ENCODE results near the gene ARNT2. TPM values are rescaled to one million over a fixed set of nuclear protein-coding genes. Genes with fewer than 3 reads are reported as not detected.

ARNT2 gene
- total and polyA plus RNA-seq, 12 donors: 0.71 to 6.7 (median 4.0) TPM

DNA sequence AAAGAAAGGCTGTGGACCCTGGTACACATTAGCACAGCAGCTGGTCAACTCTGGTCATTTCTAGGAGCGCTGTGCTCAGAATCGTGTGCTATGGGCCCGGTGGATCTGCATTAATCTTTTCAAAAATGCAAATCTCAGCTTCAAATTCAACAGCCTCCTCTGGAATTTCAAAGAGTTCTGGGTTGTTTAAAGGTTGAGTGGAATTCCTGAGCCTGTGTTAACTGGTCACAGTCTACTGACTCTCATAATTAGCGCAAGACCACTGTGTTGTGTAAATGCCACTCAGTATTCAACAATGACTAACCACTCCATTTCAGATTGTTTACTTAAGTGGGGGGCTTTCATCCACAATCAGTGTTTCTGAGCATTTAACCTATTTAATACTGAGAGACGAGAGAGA lies 2.7 kb upstream of the ARNT2 start:
- no peak for ATAC-seq
- no peaks in the 10 kb centered on the region for H3K36me3 ChIP-seq
- intact Hi-C loops (cut with DNase I): loop anchor here in 1 of 10 donors (5.0 kb wide), 1 partner anchor 1664 kb away; no protein-coding TSS in a partner anchor

DNA sequence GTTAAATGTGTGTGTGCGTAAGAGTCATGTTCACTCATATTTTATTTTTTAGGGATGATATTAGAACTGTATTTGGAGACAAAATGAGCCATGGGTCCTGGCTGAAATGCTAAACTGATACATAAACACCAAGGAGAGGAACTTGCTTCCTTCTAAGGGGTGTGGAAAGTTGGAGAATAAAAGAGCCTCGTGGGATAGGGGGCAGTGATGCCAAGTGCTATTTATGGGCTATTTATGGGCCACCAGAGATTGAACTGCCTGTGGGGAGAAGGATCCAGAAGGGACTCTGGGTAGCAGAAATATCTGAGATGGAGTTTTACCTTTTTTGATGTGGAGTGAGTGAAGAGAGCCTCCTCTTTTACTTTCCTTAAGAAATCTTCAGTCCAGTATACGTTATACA lies 1.8 kb upstream of the ARNT2 start:
- ATAC-seq (peak in 1 of 8 donors; percentile 59), DNase-seq (no peak)
- H3K27ac ChIP-seq: no peak overlapping the region
- 63 to 69% methylated on average over 3 of the region's 3 CpGs for WGBS, 2 donors
- peaks cover 0 to 60% (median 25%) of the 10 kb centered on the region in 7 donors for H3K27me3 ChIP-seq
- no peak overlapping the region for H3K4me3 ChIP-seq
- no peaks in the 10 kb centered on the region for H3K9me3 ChIP-seq
- peaks cover 0 to 12% (median 7%) of the 10 kb centered on the region in 9 donors for H3K4me1 ChIP-seq
- H3K36me3 ChIP-seq: no peaks in the 10 kb centered on the region
- TF ChIP-seq, protein P1, sequence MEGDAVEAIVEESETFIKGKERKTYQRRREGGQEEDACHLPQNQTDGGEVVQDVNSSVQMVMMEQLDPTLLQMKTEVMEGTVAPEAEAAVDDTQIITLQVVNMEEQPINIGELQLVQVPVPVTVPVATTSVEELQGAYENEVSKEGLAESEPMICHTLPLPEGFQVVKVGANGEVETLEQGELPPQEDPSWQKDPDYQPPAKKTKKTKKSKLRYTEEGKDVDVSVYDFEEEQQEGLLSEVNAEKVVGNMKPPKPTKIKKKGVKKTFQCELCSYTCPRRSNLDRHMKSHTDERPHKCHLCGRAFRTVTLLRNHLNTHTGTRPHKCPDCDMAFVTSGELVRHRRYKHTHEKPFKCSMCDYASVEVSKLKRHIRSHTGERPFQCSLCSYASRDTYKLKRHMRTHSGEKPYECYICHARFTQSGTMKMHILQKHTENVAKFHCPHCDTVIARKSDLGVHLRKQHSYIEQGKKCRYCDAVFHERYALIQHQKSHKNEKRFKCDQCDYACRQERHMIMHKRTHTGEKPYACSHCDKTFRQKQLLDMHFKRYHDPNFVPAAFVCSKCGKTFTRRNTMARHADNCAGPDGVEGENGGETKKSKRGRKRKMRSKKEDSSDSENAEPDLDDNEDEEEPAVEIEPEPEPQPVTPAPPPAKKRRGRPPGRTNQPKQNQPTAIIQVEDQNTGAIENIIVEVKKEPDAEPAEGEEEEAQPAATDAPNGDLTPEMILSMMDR (IDR thresholded peaks at IDR 0.05): no peak
- intact Hi-C loops (cut with DNase I): loop anchor here in 1 of 10 donors (5.0 kb wide), 1 partner anchor 1665 kb away; no protein-coding TSS in a partner anchor

More for the DNA sequence above, 2.7 kb upstream of the ARNT2 start:
- Histone ChIP-seq H3K27ac (no peak overlapping the region), H3K27me3 (peaks cover 0 to 59% (median 19%) of the 10 kb centered on the region in 7 donors), H3K4me1 (peaks cover 0 to 12% (median 7%) of the 10 kb centered on the region in 9 donors), H3K4me3 (no peak overlapping the region), H3K9me3 (no peaks in the 10 kb centered on the region)
- no peak for DNase-seq
- WGBS, 2 donors: 88 to 91% methylated on average over 5 of the region's 5 CpGs
- TF ChIP-seq, protein P1 (IDR thresholded peaks at IDR 0.05): no peak

DNA sequence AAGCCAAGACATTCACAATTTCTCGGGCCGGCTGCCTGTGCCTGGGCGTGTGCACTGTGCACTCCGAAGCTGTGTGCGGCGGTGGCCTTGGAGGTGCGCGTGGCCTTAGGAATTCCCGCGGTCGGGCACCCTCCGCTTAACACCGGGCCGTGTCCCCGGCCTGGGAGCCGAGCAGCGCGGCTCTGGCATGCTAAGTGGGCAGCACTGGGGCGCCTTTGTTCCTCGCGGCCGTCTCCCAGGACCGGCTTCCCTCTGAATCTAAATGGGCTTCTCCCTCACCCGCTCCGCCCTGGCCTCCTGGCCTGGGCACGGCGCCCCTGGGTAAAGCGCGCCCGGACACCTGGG lies 498 bp upstream of the ARNT2 start:
- H3K4me3 ChIP-seq: peak overlapping the region in 9 of 10 donors; percentile 31 to 60 (median 49)
- ATAC-seq (peak; percentile 31 to 73 (median 60)), DNase-seq (peak in 1 of 2 donors; percentile 14)
- TF ChIP-seq, protein P1 (IDR thresholded peaks at IDR 0.05): no peak
- WGBS, 2 donors: 3 to 5% methylated on average over 27 to 30 of the region's 30 CpGs
- H3K36me3 ChIP-seq: no peaks in the 10 kb centered on the region
- H3K4me1 ChIP-seq: peaks cover 0 to 12% (median 7%) of the 10 kb centered on the region in 9 donors
- H3K27ac ChIP-seq: peak overlapping the region in 1 of 10 donors; percentile 28
- peaks cover 0 to 72% (median 20%) of the 10 kb centered on the region in 7 donors for H3K27me3 ChIP-seq
- no peaks in the 10 kb centered on the region for H3K9me3 ChIP-seq
- intact Hi-C loops (cut with DNase I): loop anchor here in 1 of 10 donors (5.0 kb wide), 1 partner anchor 1666 kb away; no protein-coding TSS in a partner anchor

DNA sequence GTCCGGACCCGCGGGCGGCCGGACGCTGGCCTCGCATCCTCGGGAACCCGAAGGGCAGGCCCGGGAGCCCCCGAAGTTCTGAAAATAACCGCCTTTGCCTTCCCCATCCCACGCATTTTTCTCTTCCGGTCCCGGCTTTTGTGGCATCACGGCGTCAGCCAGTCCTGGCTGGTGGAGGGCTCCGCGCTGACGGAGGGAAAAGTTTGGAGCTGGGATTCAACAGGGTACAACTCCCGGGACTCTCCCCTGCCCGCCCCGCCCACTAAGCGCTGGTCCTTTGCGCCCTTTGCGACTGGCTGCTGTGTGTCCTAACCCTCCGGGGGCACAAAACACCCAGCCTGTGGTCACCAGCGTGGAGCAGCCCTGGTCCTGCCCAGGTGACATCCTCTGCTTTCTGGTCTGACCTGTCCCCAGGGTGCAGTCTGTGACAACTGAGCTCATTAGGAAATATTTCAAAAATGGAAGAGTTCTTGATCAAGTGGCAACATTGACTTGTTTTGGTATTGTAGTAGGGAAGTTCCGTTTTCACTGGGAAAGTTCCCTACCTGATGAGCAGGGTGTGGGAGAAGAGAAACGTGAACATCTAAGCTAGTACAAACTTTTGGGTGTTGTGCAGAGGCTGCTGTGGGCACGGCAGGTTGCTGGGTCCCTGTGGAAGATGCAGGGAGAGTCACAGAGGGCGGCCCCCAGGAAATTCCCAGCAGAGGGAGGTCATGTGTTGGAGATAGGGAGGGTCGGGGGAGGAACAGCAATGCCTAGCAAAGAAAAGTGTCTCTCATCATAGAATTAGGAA lies 775 bp downstream of the ARNT2 start:
- Histone ChIP-seq H3K4me1 (peaks cover 0 to 12% (median 7%) of the 10 kb centered on the region in 9 donors), H3K9me3 (no peaks in the 10 kb centered on the region), H3K27me3 (peaks cover 0 to 72% (median 20%) of the 10 kb centered on the region in 7 donors), H3K27ac (no peak overlapping the region), H3K36me3 (no peaks in the 10 kb centered on the region), H3K4me3 (peak overlapping the region in 9 of 10 donors; percentile 31 to 60 (median 49))
- intact Hi-C loops (cut with DNase I): loop anchor here in 1 of 10 donors (5.0 kb wide), 1 partner anchor 1668 kb away; no protein-coding TSS in a partner anchor
- ATAC-seq (peak in 5 of 8 donors; percentile 8 to 31 (median 20)), DNase-seq (peak; percentile 11 to 30)
- TF ChIP-seq, protein P1 (IDR thresholded peaks at IDR 0.05): no peak
- 5% methylated on average over 33 of the region's 33 CpGs for WGBS, 2 donors
